Retinal pigment epithelial cell (primary cell): Measurements from ENCODE around the gene EGR2.

ENCODE experiments used
- DNase-seq: peaks from one replicate; pipeline ENCODE4 v3.0.0-alpha.2; 2010; ENCODE audit warnings: low read depth
- H3K4me3 ChIP-seq: 2 replicates; pipeline ENCODE4 v1.5.1; 2011; ENCODE audit warnings: mild to moderate bottlenecking, low read length, control low read depth, moderate library complexity
- TF ChIP-seq, protein P1 (sequence below): conservative IDR thresholded peaks from 2 replicates; pipeline ENCODE4 v1.5.1; 2011; ENCODE audit warnings: low read depth, low read length, control low read depth, inconsistent platforms

EGR2 gene

GRCh38 chr10:62813981-62814380, 2.2 kb downstream of the EGR2 start:
- H3K4me3 ChIP-seq = no peak overlapping the region
- TF ChIP-seq, protein P1, sequence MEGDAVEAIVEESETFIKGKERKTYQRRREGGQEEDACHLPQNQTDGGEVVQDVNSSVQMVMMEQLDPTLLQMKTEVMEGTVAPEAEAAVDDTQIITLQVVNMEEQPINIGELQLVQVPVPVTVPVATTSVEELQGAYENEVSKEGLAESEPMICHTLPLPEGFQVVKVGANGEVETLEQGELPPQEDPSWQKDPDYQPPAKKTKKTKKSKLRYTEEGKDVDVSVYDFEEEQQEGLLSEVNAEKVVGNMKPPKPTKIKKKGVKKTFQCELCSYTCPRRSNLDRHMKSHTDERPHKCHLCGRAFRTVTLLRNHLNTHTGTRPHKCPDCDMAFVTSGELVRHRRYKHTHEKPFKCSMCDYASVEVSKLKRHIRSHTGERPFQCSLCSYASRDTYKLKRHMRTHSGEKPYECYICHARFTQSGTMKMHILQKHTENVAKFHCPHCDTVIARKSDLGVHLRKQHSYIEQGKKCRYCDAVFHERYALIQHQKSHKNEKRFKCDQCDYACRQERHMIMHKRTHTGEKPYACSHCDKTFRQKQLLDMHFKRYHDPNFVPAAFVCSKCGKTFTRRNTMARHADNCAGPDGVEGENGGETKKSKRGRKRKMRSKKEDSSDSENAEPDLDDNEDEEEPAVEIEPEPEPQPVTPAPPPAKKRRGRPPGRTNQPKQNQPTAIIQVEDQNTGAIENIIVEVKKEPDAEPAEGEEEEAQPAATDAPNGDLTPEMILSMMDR = no peak
- no peak for DNase-seq

- H3K4me3 ChIP-seq = no peak overlapping the region
- no peak for DNase-seq
- TF ChIP-seq, protein P1 = no peak
These were observed 2.7 kb downstream of the EGR2 start for GRCh38 chr10:62813453-62813852.

- no peak overlapping the region for H3K4me3 ChIP-seq
- TF ChIP-seq, protein P1 = no peak
- no peak for DNase-seq
These were observed 3.3 kb downstream of the EGR2 start for GRCh38 chr10:62812672-62813439.

GRCh38 chr10:62811159-62811875, 4.8 kb downstream of the EGR2 start:
- DNase-seq = no peak
- TF ChIP-seq, protein P1 = no peak
- no peak overlapping the region for H3K4me3 ChIP-seq

- peak; percentile 74 for DNase-seq
- TF ChIP-seq, protein P1 = no peak
These were observed 5.8 kb downstream of the EGR2 start for GRCh38 chr10:62810156-62810902.

DNA sequence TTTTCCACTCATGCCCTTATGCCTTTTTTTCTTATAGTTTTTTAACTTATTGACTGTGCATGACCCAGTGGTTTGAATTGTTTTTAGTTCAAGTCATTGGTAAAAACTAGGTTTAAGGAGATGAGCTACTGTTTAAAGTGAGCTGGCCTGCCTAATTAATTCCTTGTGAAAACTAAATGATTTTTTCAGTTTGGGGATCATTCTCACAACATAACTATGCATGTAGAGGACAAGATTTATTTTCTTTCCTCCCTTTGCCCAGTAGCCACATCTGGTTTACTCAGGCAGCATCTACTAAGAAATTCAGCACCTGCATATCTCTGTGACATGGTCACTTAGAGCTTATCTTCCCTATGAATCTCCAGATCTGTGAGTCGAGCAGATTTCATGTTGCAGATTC, 9.9 kb downstream of the EGR2 start:
- no peak for DNase-seq
- H3K4me3 ChIP-seq = peak overlapping the region; percentile 81
- TF ChIP-seq, protein P1 = no peak

More at GRCh38 chr10:62810156-62810902, 5.8 kb downstream of the EGR2 start:
- no peak overlapping the region for H3K4me3 ChIP-seq
